Left ventricle myocardium superior (tissue), 1 donor: ENCODE results near the gene TMEM141. TPM values are rescaled to one million over a fixed set of nuclear protein-coding genes. Genes with fewer than 3 reads are reported as not detected.
"Not testable (repeated sequence)": the region's sequence is repeated elsewhere in the genome, so short reads cannot be mapped to it uniquely, and the experiment has no call there.

Source experiments
- ATAC-seq: fragments of 200-7000 bp; cut with Tn5 transposase; one replicate; pipeline ENCODE4 v1.9.1; 2020; ENCODE audit warnings: mild to moderate bottlenecking, moderate library complexity
- DNase-seq: peaks from one replicate; pipeline ENCODE4 v3.0.0-alpha.2; 2020
- intact Hi-C: fragments of 100-400 bp; cut with micrococcal nuclease; formaldehyde crosslinking; loops from one replicate; pipeline ENCODE4 v1.11.0; 2022
- total RNA-seq: library from RNA; stranded (reverse); fragmentation: NEBNext Ultra II Directional; extraction: Animal tissue kit (Norgen Biotek cat#: 25700); gene quantifications from one replicate; pipeline ENCODE4 v1.2.1, GENCODE V29; 2021
- donor health status: DM: no; HTN: yes; CAD: no; lungs with severe emphysema.

TMEM141 gene
- total RNA-seq, 1 donor from 2014 or later, result 74.2 TPM

DNA sequence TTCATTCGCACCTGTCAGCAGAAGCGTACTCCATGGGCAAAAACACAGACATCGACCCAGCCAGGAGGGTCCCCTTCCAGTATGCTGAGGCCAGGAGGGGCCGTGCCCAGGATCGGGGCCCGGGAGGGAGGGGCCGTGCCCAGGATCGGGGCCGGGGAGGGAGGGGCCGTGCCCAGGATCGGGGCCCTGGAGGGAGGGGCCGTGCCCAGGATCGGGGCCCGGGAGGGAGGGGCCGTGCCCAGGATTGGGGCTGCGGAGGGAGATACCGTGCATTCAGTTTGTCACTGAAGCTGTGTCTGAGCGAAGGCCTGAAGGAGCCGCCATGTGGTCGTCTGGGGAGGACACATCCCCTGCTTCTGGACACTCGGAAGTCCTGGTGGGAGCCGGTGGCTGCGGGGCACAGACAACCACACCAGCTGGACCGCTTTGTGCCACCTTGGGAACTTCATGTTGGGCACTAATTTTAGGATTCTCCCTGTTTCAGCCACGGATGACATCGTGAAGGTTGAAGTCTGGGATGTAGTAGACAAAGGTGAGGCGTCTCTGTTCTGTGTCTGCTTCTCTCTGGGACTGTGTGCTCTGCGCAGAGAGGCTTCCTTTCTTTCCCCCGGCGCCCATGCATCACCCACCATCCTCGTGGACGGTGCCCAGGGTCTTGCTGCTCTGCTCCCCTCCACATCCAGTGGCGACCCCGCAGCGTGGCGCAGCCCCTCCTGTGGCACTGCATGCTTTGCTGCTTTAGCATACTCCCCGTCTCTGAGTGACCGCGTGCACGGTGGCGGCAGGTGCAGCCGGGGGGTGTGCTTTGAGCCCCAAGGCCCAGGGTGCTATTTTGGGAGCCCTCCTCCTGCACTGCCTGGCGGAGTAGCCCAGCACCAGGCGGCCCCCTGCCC, 34.4 kb downstream of the TMEM141 start:
- ATAC-seq, result no peak
- intact Hi-C loops, result no loop called here
- DNase-seq, result no peak

DNA sequence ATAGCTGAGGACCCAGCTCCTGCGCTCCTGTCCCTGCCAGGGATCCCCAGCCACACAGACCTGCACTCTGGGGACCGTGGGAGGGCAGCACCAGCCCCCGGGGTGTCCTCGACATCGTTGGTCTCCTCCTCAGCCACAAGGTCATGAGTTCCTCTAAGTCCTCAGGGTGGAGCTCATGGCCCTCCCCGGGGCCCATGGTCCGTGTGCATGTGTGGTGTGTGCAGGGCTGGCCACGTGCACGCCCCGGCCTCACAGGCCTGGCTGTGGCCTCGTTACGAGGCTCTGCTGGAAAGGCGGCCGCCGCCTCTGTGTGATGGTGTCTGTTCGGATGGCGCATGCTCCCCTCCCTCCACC, 35.0 kb downstream of the TMEM141 start:
- intact Hi-C loops, result no loop called here
- ATAC-seq (no peak), DNase-seq (no peak)

DNA sequence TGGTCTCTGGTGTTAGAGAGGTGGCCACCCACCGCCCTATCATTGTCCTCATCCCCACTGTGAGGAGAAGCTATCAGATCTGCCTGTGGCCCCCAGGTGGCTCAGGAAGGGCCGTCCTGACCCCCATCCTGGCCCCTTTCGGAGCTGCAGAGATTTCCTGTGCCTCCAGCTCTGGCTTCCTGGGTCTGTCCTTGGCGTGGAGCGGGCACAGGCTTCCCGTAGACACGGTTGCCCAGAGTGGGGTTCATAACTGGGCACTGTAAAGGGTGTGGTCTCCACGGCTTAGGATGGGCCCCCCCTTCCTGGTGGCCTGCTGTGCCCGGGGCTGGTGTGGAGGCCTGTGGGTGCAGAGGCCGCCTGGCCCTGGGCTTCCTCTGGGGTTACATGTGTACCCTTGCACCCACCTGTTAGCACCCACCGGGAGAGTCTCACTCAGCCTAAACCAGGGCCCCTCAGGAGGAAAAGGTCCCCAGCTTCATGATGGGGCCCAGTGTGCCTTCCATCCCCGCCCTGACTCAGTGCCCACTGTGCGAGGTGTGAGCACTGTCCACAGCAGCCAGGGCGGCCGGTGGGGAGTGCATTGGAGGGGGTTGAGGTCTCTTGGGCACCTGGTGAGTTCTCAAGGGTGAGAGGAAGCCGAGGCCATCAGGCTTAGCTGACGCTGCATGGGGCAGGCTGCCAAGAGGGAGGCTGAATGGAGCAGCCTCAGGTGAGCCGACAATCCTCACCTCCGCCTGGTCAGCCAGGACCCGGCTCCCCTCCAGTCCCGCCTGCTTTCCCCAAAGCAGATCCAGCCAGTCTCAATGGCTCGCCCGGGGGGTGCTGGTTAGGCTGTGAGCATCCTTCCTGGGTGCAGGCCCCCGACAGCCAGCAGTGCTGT, 35.8 kb downstream of the TMEM141 start:
- intact Hi-C loops, result no loop called here
- ATAC-seq (no peak), DNase-seq (no peak)

DNA sequence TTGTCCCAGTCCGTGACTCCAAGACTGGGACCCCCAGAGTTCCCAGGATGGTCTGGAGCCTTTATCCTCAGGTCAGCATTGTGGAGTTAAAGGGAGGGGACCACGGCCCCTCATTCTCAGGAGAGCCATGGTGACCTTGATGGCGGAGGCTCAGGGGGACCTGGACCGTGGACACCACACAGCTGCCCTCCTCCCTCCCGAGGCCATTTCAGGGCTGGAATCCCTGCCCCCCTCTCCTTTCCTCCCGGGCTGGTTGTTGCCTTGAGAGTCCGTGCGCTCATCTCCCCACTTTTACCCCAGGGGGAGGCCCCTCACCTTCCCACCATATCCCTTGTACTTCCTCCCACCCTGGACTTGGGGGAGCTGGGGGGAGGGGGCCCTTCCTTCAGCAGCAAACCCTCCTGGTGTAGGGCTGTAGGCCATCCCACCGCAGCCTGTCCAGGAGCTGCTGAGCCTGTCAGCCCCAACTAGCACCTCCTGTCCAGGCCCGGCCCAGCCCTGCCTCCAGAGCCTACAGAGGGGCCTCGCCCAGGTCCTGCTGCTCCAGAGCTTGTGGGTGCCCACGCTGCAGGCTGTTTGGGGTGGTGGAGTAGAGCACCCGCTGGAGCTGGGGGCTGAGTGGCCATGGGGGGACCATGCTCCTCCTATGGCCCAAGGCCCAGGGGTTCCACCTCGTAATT, 36.8 kb downstream of the TMEM141 start:
- no peak for DNase-seq
- intact Hi-C loops, result no loop called here
- ATAC-seq, result no peak

DNA sequence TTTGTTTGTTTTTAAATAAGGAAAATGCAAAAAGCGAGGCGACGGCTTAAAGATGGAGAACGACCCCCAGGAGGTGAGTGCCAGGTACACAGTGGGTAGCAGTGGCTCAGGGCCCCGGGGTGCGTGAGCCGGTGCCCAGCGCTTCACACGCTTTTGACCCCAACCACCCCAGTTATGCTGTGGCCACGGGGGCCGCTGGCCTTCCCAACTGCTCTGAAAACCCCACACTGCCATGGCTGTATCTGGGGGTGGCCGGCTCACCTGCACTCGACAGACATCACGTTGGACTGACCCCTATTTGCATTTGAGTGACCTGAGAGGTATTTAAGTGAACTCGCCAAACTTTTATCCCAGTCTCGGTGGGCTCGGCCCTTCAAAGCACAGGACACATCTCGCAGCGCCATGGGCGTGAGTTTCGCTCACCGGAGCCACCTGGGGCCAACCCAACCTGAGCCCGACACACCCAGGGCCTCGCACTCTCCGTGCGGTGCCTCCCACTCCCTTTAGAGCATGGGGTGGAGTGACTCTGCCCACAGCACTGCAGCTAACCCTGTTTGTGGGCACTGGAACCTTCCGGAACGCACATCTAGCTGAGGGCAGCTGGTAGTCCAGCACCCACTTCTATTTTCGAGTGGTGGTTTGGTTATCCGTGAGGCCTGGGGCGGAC, 37.5 kb downstream of the TMEM141 start:
- DNase-seq (no peak), ATAC-seq (no peak)
- intact Hi-C loops, result no loop called here

DNA sequence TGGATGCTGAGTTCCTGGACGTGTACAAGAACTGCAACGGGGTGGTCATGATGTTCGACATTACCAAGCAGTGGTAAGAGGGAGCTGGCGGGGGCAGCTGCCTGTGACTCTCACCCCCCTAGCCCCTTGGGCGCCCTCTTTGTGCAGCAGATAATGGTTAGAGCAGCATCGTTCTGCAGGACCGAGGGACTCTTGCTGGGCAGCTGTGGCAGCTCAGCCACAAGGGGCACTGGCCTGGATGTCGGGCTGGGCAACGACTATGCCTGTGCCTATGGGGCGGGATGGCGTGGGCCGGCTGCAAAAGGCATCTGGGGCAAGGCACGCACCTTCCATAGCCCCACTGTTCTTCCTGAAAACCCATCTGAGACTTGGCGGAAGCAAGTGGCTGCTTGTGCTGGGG, 38.3 kb downstream of the TMEM141 start:
- intact Hi-C loops, result no loop called here
- DNase-seq (no peak), ATAC-seq (no peak)

DNA sequence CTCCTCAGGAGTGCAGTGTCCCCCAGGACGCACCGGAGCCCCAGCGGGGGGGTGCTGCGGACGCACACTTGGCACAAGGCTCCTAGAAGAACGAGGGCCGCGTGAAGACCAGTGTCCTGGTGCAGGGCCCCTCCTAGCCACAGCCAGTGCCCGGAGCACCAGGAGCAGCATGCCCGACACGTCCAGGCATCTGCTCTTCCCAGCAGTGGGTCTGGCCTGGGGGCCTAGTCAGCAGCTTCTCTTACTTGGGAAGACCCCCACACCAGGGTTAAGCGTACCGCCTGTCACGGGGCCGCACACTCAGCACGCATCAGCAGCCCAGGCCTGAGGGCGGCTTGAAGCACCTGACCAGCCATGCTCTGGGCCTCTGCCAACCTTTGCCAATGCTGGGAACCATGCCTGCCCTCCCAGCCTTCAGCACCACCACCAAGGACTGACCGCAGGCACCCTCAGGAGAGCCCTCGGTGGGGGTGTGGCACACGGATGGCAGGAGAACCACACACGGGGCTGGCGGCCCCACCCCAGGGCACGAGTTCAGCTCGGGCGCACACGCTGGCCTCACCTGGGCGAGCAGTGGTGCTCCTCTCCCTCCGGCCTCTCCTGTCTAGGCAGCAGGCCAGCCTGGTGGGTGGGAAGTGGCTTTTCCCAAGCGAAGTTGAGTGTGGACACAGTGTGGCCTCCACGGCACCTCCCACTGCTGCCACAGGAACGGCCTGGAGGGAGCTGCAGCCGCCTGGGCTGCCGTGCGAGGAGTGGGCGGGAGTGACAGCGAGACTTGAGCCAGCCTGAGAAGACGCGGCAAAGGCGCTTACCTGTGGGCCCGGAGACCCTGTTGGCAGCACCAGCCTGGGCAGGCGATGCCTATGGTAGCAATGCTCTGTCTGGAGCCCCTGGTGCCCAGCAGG, 39.1 kb downstream of the TMEM141 start:
- intact Hi-C loops, result no loop called here
- DNase-seq (no peak), ATAC-seq (peak; percentile 17)

DNA sequence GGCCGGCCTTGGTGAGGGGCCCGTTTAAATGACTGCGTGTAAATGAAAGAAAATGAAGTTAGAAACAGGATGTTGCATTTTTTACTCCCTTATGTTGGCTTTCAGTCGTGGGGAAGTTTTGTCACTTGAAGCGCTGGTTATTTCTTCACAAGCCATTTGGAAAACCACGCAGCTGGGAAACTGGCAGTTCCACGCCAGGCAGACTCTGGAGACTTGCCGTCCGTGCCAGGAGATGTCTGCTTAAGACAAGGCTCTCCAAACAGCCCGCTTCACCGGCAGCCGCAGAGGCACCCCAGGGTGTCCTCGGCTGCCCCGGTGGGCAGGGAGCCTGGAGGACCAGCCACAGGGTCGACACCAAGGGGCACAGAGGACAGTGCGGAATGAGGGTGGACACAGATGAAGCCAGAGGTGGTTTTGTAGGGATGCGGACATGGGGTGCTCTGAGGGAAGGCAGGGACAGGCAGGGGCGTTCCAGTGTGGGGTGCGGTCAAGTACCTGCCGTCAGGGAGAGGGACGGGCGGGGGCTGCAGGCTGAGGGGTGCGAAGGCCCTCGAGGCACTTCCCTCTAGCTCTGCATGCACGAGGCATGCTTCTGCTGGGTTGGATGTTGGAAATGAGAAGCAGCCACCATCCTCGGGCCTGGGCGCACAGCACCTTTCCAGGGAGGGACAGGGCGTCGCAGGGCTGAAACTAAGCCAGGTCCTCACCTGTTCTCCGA, 40.0 kb downstream of the TMEM141 start:
- intact Hi-C loops, result no loop called here
- ATAC-seq, result no peak
- no peak for DNase-seq

DNA sequence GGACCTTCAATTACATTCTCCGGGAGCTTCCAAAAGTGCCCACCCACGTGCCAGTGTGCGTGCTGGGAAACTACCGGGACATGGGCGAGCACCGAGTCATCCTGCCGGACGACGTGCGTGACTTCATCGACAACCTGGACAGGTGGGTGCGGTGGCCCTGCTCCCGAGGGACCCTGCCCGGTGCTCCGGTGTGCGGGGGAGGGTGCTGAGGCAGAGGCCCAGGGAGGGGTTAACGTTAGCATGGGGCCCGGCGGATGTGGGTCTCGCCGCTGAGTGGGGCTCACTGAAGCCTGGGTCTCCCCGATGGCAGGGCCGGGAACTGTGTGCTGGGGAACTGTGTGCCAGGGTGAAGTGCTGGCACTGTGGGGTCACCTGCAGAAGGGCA, 40.6 kb downstream of the TMEM141 start:
- no peak for ATAC-seq
- peak; percentile 16 for DNase-seq
- intact Hi-C loops, result no loop called here

DNA sequence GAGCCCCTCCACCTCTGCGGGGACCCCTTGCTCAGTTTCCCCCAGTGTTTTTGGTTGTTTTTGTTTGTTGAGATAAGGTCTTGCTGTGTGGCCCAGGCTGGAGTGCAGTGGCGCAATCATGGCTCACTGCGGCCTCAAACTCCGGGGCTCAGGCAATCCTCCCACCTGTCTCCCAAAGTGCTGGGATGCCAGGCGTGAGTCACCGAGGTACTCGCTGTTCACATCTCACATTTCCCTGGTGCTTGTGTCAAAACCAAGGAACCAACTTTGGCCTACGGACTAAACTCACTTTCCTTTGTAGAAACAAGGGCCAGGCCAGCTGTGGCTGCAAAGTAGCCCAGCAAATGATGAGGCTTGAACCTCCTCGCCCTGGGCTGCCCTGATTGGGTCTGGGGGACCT, 41.4 kb downstream of the TMEM141 start:
- DNase-seq (no peak), ATAC-seq (no peak)
- intact Hi-C loops, result no loop called here

DNA sequence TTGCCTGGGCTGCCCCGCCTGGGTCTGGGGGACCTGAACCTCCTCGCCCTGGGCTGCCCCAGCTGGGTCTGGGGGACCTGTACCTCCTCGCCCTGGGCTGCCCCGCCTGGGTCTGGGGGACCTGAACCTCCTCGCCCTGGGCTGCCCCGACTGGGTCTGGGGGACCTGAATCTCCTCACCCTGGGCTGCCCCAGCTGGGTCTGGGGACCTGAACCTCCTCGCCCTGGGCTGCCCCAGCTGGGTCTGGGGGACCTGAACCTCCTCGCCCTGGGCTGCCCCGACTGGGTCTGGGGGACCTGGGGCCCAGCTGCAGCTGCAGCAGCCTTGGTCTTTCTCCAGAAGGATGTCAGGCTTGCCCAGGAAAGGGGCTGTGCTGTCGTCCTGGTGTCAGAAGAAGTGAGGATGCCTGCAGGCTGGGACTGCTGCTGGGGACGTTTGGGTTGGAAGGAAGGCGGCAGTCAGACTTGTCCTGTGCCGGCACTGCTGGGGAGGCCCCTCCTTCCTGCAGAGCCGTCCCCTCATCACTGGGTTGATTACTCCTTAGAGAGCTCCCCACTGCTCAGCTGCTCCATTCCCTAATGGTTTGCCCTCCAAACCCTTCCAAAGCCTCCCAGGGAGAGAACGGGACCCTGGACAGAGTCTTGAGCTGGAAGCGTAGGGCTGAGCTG, 42.4 kb downstream of the TMEM141 start:
- intact Hi-C loops, result not testable (repeated sequence)
- peak; percentile 24 for ATAC-seq
- peak; percentile 37 for DNase-seq

DNA sequence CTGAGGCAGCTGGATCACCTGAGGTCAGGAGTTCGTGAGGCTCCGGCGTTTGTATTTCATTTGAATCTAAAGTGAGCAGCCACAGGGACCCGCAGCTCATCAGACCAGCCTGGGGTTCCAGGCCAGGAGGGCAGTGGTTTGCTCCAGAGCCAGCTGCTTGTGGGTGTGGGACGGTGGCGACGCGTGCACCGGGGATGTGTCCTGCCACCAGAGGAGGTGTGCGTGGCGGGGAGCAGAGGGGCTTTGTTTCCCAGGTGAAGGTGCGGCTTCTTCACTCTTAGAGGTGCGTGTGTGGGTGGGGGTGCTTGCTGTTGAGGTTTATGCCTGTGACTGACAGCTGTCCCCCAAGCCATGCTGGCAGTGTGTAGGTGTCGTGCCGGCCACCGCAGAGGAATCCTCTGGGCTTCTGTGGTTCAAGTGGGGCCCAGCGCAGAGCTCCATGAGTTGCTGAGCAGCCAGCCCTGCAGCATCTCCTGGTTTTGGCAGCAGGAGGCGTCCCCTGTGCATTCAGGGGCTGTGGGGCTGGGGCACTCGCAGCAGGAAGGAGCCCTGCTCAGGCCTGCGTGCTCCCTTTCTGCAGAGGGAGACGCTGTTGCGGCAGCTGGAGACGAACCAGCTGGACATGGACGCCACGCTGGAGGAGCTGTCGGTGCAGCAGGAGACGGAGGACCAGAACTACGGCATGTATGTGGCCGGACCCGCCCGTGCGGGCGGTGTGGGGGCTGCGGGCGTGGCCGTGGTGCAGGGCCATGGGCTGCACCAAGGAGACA, 44.2 kb downstream of the TMEM141 start:
- no peak for ATAC-seq
- no peak for DNase-seq
- intact Hi-C loops, result no loop called here

DNA sequence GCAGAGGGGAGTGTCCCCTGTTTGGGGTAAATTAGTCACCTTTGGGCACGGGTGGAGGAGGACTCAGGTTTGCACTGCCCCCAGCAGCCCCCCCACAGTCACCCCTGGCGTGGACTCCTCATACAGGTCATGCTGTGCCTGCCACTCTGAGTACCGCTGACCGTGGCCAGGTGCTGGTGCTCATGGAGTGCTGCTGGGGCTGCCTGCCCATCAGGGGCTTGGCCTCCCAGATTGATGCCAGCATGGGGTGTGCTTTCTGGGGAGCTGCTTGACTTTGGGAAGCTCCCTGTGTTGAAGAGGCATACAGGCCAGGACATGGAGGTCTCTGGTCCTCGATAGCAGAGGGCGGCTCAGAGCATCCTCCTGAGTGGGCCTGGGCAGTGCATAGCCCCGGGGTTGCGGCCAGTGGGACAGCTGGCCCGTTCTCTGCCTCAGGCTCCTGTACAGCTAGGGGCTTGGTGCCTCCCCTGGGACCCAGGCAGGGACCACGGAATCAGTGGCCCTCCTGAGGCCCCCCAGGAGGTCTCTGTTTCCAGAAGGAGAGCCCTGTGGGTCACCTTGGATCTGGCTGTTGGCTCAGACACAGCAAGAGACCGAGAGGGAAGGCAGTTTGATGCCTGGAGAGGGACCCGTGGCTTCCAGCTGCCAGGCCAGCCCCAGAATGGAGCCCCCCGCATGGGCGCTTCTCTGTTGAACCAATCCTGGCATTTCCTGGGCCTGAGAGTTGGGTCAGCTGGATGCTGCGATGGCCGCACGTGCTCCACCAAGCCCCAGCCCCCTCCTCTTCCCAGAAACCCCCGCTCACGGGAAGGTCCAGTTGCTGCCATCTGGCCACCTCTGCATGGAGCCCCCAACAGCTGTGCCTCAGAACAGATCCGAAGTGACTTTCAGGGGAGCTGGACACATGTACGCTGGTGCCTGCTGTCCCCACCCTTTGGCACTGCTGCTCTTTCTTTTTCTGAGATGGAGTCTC, 45.1 kb downstream of the TMEM141 start:
- ATAC-seq, result no peak
- no peak for DNase-seq
- intact Hi-C loops, result no loop called here

DNA sequence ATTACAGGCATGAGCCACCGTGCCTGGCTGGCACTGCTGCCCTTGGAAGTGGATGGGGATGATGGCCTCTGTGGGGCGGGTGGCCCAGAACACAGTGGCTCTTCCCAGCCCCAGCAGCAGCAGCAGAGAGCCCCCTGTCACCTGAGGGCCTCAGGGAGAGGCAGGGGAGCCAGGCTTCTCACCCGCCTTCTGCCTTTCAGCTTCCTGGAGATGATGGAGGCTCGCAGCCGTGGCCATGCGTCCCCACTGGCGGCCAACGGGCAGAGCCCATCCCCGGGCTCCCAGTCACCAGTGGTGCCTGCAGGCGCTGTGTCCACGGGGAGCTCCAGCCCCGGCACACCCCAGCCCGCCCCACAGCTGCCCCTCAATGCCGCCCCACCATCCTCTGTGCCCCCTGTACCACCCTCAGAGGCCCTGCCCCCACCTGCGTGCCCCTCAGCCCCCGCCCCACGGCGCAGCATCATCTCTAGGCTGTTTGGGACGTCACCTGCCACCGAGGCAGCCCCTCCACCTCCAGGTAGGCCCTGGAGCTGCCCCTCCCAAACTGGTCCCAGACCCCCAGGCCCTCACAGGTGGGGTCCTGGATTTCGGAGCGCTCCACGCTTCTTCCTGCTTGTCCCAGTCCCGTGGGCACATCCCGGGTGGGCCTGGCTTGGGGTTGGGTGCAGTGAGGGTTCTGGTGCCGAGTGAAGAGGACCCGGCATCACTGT, 46.2 kb downstream of the TMEM141 start:
- ATAC-seq, result no peak
- intact Hi-C loops, result no loop called here
- DNase-seq, result no peak

DNA sequence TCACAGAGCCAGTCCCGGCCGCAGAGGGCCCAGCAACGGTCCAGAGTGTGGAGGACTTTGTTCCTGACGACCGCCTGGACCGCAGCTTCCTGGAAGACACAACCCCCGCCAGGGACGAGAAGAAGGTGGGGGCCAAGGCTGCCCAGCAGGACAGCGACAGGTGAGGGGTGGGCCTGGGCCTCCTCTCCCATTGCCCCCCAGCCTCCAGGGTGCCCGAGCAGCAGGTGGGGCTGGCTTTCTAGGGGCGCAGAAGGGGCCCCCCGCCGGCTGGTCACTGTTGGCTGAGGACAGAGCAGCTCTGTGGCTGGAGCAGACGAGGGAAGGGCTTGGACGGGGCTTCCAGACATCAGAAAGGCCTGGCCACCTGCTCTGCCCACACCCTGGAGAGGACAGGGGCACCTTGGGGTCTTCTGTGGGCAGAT, 46.7 kb downstream of the TMEM141 start:
- ATAC-seq, intact Hi-C loops, DNase-seq: not testable (repeated sequence)
